SH-SY5Y (cell line): Measurements from ENCODE around the gene FAM13C.

Experiments
- GATA2 ChIP-seq: IDR thresholded peaks from 2 replicates; pipeline ENCODE4 v1.6.1; 2011; ENCODE audit warnings: mild to moderate bottlenecking, low read depth, low read length
- GATA3 ChIP-seq: IDR thresholded peaks from 2 replicates; pipeline ENCODE4 v1.6.1; 2011; ENCODE audit warnings: low read depth, mild to moderate bottlenecking, low read length, moderate library complexity

- TF ChIP-seq GATA2 (no peak), GATA3 (no peak)
Measured at GRCh38 chr10:59236064-59236697, 126.2 kb downstream of the FAM13C start.
